BLaER1 treated with 17β-estradiol and CSF1 and Interleukin-3, amounts not matched to agents 10 nM and 100 nM (cell line): Measurements from ENCODE around the gene TXNRD2.
A peak's percentile ranks its signal among the peaks of the same experiment; 100 is the strongest.

ENCODE experiments used
- H3K27ac ChIP-seq, 11 experiments: shearing (Covaris generic); formaldehyde crosslinking; 2 replicates each; pipeline ENCODE4 v1.8.1; 2022
- H3K27me3 ChIP-seq, 11 experiments: shearing (Covaris generic); formaldehyde crosslinking; 2 replicates each; pipeline ENCODE4 v1.8.1; 2022
- H3K36me3 ChIP-seq, 11 experiments: shearing (Covaris generic); formaldehyde crosslinking; 2 replicates each; pipeline ENCODE4 v1.8.1; 2022
- H3K4me1 ChIP-seq, 10 experiments: shearing (Covaris generic); formaldehyde crosslinking; 2 replicates each; pipeline ENCODE4 v1.8.1; 2022
- H3K4me2 ChIP-seq, 11 experiments: shearing (Covaris generic); formaldehyde crosslinking; 2 replicates each; pipeline ENCODE4 v1.8.1; 2022
- H3K4me3 ChIP-seq, 10 experiments: shearing (Covaris generic); formaldehyde crosslinking; 2 replicates each; pipeline ENCODE4 v1.8.1; 2022
- H3K9ac ChIP-seq, 11 experiments: shearing (Covaris generic); formaldehyde crosslinking; 2 replicates each; pipeline ENCODE4 v1.8.1; 2022
- H3K9me3 ChIP-seq, 11 experiments: shearing (Covaris generic); formaldehyde crosslinking; replicated peaks in 1 of 11; 2 replicates each; pipeline ENCODE4 v1.8.1; 2022
- H4K20me1 ChIP-seq, 11 experiments: shearing (Covaris generic); formaldehyde crosslinking; 2 replicates each; pipeline ENCODE4 v1.8.1; 2022
- Cebpa-rat ChIP-seq, 11 experiments: shearing (Covaris generic); IDR thresholded peaks; 2 replicates each; pipeline ENCODE4 v1.8.1; 2022

Gene TXNRD2

DNA sequence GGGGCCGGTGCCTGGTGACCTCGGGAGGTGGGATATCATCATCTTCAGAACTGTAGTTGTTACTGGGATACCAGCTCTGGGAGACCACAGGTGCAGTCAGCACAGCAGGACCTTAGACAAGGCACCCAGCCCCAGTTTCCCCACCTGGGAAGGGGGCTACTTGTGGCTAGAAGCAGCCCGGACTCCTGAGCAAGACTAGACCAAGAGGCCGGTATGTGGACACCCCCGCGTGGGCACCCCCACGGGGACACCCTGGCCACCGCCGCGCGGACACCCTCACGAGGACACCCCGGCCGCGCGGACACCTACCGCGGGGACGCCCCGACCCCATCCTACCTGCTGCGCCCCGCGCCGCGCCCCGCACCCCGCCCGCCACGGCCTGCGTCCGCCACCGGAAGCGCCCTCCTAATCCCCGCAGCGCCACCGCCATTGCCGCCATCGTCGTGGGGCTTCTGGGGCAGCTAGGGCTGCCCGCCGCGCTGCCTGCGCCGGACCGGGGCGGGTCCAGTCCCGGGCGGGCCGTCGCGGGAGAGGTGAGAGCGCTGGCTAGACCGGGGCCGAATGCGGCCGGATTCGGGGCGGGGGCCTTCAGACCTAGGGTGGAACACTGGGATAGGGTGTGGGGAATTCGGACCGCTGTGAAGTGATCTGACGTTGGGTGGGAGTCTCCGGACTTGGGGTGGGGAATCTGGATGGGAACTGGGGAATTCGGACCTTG is at the start of gene TXNRD2, which contains the start of gene COMT:
TSS of gene TXNRD2 (minus strand) at position 454 of the 718 bp plus-strand sequence. CDS start at position 439, 15 bp downstream.
TSS of gene COMT (plus strand) at position 408 of the 718 bp plus-strand sequence. CDS start 20,755 bp downstream, outside the sequence.
- Histone ChIP-seq H4K20me1 (peaks cover 0 to 9% (median 0%) of the 10 kb centered on the region in 11 experiments; a peak in 2 of 22 replicates), H3K4me3 (peak within 1 kb of the TSS; percentile 71 to 90 (median 82)), H3K36me3 (peaks cover 12 to 26% (median 15%) of the 10 kb centered on the region in 11 experiments), H3K9ac (peak within 1 kb of the TSS; percentile 88 to 99 (median 94)), H3K9me3 (peaks cover 1 to 18% (median 15%) of the 10 kb centered on the region in 11 experiments), H3K4me2 (peak within 1 kb of the TSS; percentile 93 to 99 (median 97)), H3K4me1 (peaks cover 53 to 70% (median 61%) of the 10 kb centered on the region in 10 experiments), H3K27ac (peak within 1 kb of the TSS; percentile 87 to 100 (median 96)), H3K27me3 (no peaks in the 10 kb centered on the region)
- no peak for TF ChIP-seq Cebpa-rat (IDR thresholded peaks at IDR 0.05)

DNA sequence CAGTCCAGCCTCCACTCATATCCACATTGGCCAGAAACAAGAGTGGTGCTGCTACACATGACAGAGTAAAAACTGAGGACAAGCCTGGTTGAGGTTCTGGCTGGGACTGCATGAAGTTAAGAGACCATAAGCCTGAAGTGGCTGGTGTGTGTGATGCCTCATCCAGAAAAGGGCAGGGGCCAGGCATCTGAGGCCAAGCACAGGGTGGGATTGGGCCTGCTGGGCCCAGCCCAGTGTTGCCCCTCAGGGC is 49.7 kb upstream of the TXNRD2 start:
- Histone ChIP-seq H3K9me3 (no peaks in the 10 kb centered on the region), H3K9ac (peak overlapping the region in 4 of 11 experiments; percentile 6 to 46 (median 26); a peak in 2 of 22 replicates), H3K36me3 (no peaks in the 10 kb centered on the region), H3K4me3 (no peak overlapping the region), H4K20me1 (peaks cover 0 to 31% (median 5%) of the 10 kb centered on the region in 11 experiments; a peak in 11 of 22 replicates), H3K4me1 (peaks cover 2 to 58% (median 41%) of the 10 kb centered on the region in 10 experiments; a peak in 19 of 20 replicates), H3K27me3 (no peaks in the 10 kb centered on the region), H3K27ac (no peak overlapping the region; a peak in 2 of 22 replicates), H3K4me2 (peak overlapping the region in 8 of 11 experiments; percentile 9 to 63 (median 46); a peak in 13 of 22 replicates)
- no peak for TF ChIP-seq Cebpa-rat (IDR thresholded peaks at IDR 0.05)

DNA sequence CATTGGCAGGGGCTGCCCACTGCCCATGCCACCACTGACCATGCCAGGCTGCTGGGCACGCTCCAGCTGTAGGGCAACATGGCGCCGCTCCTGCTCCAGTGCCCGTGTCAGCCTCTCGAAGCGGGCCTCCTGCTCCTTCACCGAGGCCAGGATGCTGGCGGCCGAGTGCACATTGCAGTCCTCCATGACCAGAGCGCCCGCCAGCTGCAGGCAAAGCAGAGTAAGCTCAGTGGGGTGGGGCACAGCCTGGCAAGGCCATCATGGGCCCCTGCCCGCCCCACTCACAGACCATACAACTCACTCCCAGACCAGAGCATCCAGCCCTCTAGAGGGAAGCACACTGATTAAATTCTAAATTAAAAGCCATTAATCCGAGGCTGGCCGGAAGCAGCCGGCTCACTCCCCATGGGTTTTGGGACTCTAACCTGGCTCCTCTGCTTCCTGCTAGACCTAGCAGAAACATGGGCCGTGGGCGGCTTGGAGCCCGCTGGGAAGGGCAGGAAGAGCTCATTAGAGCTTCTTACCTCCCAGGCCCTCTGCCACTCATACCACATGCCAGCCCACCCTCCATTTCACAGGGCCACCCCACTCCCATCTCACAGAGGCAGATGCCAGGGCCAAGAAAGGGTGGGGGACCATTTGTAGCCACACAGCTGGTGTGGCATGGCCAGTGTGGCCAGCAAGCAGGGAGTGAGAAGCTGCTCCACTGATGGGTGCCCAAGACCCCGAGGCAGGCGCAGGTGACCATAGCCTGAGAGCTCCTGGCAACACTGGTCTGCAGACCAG is 49.2 kb upstream of the TXNRD2 start:
- H3K36me3 ChIP-seq = no peaks in the 10 kb centered on the region
- H3K4me3 ChIP-seq = no peak overlapping the region
- no peaks in the 10 kb centered on the region for H3K27me3 ChIP-seq
- no peak for TF ChIP-seq Cebpa-rat (IDR thresholded peaks at IDR 0.05)
- no peak overlapping the region; a peak in 1 of 22 replicates for H3K27ac ChIP-seq
- peaks cover 6 to 58% (median 41%) of the 10 kb centered on the region in 10 experiments; a peak in 19 of 20 replicates for H3K4me1 ChIP-seq
- H3K4me2 ChIP-seq = peak overlapping the region in 6 of 11 experiments; percentile 23 to 63 (median 47); a peak in 9 of 22 replicates
- peak overlapping the region in 1 of 11 experiments; percentile 41; a peak in 1 of 22 replicates for H3K9ac ChIP-seq
- no peaks in the 10 kb centered on the region for H3K9me3 ChIP-seq
- H4K20me1 ChIP-seq = peaks cover 0 to 37% (median 10%) of the 10 kb centered on the region in 11 experiments; a peak in 18 of 22 replicates

GRCh38 chr22:19990188-19990587 is 48.6 kb upstream of the TXNRD2 start:
- no peak overlapping the region for H3K27ac ChIP-seq
- H3K9me3 ChIP-seq = no peaks in the 10 kb centered on the region
- H4K20me1 ChIP-seq = peaks cover 0 to 43% (median 16%) of the 10 kb centered on the region in 11 experiments; a peak in 19 of 22 replicates
- no peak overlapping the region for H3K9ac ChIP-seq
- TF ChIP-seq Cebpa-rat (IDR thresholded peaks at IDR 0.05) = no peak
- H3K4me2 ChIP-seq = no peak overlapping the region; a peak in 1 of 22 replicates
- H3K4me3 ChIP-seq = no peak overlapping the region
- peaks cover 6 to 58% (median 41%) of the 10 kb centered on the region in 10 experiments; a peak in 19 of 20 replicates for H3K4me1 ChIP-seq
- no peaks in the 10 kb centered on the region for H3K27me3 ChIP-seq
- no peaks in the 10 kb centered on the region for H3K36me3 ChIP-seq

DNA sequence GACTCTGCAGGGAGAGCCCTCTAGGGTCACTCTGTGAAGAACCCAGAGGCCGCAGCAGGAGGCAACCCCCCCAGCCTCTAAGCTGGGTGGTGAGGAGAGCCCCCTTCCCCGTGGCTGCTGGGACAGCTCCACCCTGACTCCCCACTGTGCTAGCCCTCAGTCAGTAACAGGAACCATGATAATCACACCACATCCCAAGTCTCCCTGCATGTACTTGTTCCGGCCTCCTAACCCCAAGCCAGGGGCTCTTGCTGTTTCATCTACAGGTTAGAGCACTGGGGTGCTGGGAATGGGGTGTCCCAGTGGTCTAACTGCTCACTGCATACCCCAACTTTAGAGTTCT is 48.1 kb upstream of the TXNRD2 start:
- Histone ChIP-seq H3K27me3 (no peaks in the 10 kb centered on the region), H3K4me1 (peaks cover 6 to 58% (median 41%) of the 10 kb centered on the region in 10 experiments; a peak in 19 of 20 replicates), H3K36me3 (no peaks in the 10 kb centered on the region), H3K9ac (no peak overlapping the region), H3K4me2 (peak overlapping the region in 1 of 11 experiments; percentile 24; a peak in 1 of 22 replicates), H3K4me3 (no peak overlapping the region), H3K27ac (no peak overlapping the region), H3K9me3 (no peaks in the 10 kb centered on the region), H4K20me1 (peaks cover 0 to 48% (median 21%) of the 10 kb centered on the region in 11 experiments; a peak in 19 of 22 replicates)
- no peak for TF ChIP-seq Cebpa-rat (IDR thresholded peaks at IDR 0.05)

- Histone ChIP-seq H3K4me1 (peaks cover 6 to 63% (median 46%) of the 10 kb centered on the region in 10 experiments; a peak in 19 of 20 replicates), H4K20me1 (peaks cover 0 to 53% (median 26%) of the 10 kb centered on the region in 11 experiments; a peak in 19 of 22 replicates), H3K27me3 (no peaks in the 10 kb centered on the region), H3K27ac (no peak overlapping the region), H3K9me3 (no peaks in the 10 kb centered on the region), H3K9ac (no peak overlapping the region), H3K4me3 (no peak overlapping the region), H3K4me2 (peak overlapping the region in 1 of 11 experiments; percentile 24; a peak in 1 of 22 replicates), H3K36me3 (no peaks in the 10 kb centered on the region)
- no peak for TF ChIP-seq Cebpa-rat (IDR thresholded peaks at IDR 0.05)
These were observed 47.5 kb upstream of the TXNRD2 start for GRCh38 chr22:19988965-19989724.

GRCh38 chr22:19988331-19988808 is 46.8 kb upstream of the TXNRD2 start:
- Histone ChIP-seq H3K27me3 (no peaks in the 10 kb centered on the region), H4K20me1 (peaks cover 0 to 61% (median 34%) of the 10 kb centered on the region in 11 experiments; a peak in 19 of 22 replicates), H3K9me3 (no peaks in the 10 kb centered on the region), H3K36me3 (no peaks in the 10 kb centered on the region), H3K4me1 (peaks cover 6 to 68% (median 54%) of the 10 kb centered on the region in 10 experiments; a peak in 19 of 20 replicates), H3K9ac (no peak overlapping the region), H3K4me2 (no peak overlapping the region), H3K27ac (no peak overlapping the region), H3K4me3 (no peak overlapping the region)
- no peak for TF ChIP-seq Cebpa-rat (IDR thresholded peaks at IDR 0.05)
